Effector memory CD8-positive, alpha-beta T cell (primary cell): Measurements from ENCODE around the gene BNIP3.
A peak's percentile ranks its signal among the peaks of the same experiment; 100 is the strongest.
"Not testable (repeated sequence)": the region's sequence is repeated elsewhere in the genome, so short reads cannot be mapped to it uniquely, and the experiment has no call there.

Experiments
- ATAC-seq: fragments of 150-1000 bp; cut with Tn5 transposase; replicated peaks from 2 replicates; pipeline ENCODE4 v1.10.0; 2021; ENCODE audit warnings: mild to moderate bottlenecking, moderate library complexity
- DNase-seq, 3 experiments: peaks; one replicate each; pipeline ENCODE4 v3.0.0; 2021
- H3K27ac Mint-ChIP-seq, 2 donors: one replicate each; pipeline ENCODE4 v1.8.0; 2022; ENCODE audit warnings: mild to moderate bottlenecking in 2 of 2, mixed read lengths in 2 of 2, moderate library complexity in 2 of 2
- H3K27me3 Mint-ChIP-seq, 2 donors: one replicate each; pipeline ENCODE4 v1.8.0; 2022; ENCODE audit warnings: mixed read lengths in 2 of 2
- H3K36me3 Mint-ChIP-seq: one replicate; pipeline ENCODE4 v1.8.0; 2022; ENCODE audit warnings: mild to moderate bottlenecking, moderate library complexity, mixed read lengths; ENCODE audit not compliant: insufficient read depth
- H3K4me1 Mint-ChIP-seq, 2 donors: one replicate each; pipeline ENCODE4 v1.8.0; 2022; ENCODE audit warnings: low read depth in 2 of 2, mixed read lengths in 2 of 2
- H3K4me3 Mint-ChIP-seq, 2 donors: one replicate each; pipeline ENCODE4 v1.8.0; 2022; ENCODE audit warnings: mild to moderate bottlenecking in 2 of 2, mixed read lengths in 2 of 2, moderate library complexity in 2 of 2
- H3K9me3 Mint-ChIP-seq, 2 donors: one replicate each; pipeline ENCODE4 v1.8.0; 2022; ENCODE audit warnings: mixed read lengths in 2 of 2

The BNIP3 gene

GRCh38 chr10:131964298-131964697 is 17.4 kb downstream of the BNIP3 start:
- Mint-ChIP-seq H3K9me3 (no peaks in the 10 kb centered on the region), H3K4me1 (peaks cover 10 to 11% of the 10 kb centered on the region in 2 donors), H3K27ac (peak overlapping the region in 1 of 2 donors; percentile 17), H3K27me3 (no peaks in the 10 kb centered on the region), H3K4me3 (no peak overlapping the region), H3K36me3 (peaks cover 16% of the 10 kb centered on the region)
- no peak for DNase-seq
- no peak for ATAC-seq

DNA sequence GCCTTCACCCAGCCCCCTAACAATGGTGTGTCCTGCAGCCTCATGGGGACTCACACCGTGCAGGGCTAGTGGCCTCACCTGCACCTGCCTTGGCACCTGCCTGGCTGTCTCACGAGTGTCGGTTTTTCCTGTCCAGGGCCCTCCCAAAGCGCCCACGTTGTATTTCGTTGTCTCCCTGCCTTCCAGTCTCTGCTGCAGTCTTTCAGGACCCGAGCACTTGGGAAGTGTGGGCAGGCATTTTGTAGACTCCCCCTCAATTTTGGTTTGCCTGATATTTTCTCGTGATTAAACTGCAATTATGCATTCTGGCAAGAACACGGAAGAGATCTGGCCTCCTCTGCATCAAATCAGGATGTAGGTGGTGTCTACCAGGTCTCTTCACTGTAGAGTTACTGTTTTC is 17.9 kb downstream of the BNIP3 start:
- ATAC-seq (no peak), DNase-seq (no peak)
- peaks cover 11% of the 10 kb centered on the region for H3K36me3 Mint-ChIP-seq
- H3K27ac Mint-ChIP-seq, result no peak overlapping the region
- H3K27me3 Mint-ChIP-seq, result no peaks in the 10 kb centered on the region
- no peak overlapping the region for H3K4me3 Mint-ChIP-seq
- no peaks in the 10 kb centered on the region for H3K9me3 Mint-ChIP-seq
- H3K4me1 Mint-ChIP-seq, result peaks cover 9 to 10% of the 10 kb centered on the region in 2 donors

GRCh38 chr10:131963350-131963749 is 18.4 kb downstream of the BNIP3 start:
- DNase-seq (no peak), ATAC-seq (no peak)
- no peak overlapping the region for H3K4me3 Mint-ChIP-seq
- no peaks in the 10 kb centered on the region for H3K27me3 Mint-ChIP-seq
- H3K9me3 Mint-ChIP-seq, result no peaks in the 10 kb centered on the region
- H3K27ac Mint-ChIP-seq, result no peak overlapping the region
- peaks cover 8% of the 10 kb centered on the region in 2 donors for H3K4me1 Mint-ChIP-seq
- peaks cover 8% of the 10 kb centered on the region for H3K36me3 Mint-ChIP-seq

- Mint-ChIP-seq H3K27me3 (no peaks in the 10 kb centered on the region), H3K4me1 (peaks cover 8% of the 10 kb centered on the region in 2 donors), H3K4me3 (peak overlapping the region in 1 of 2 donors; percentile 1), H3K9me3 (no peaks in the 10 kb centered on the region), H3K36me3 (peaks cover 7% of the 10 kb centered on the region), H3K27ac (peak overlapping the region; percentile 55 to 62)
- DNase-seq, result no peak
- no peak for ATAC-seq
Measured at GRCh38 chr10:131961777-131962662, 19.7 kb downstream of the BNIP3 start.

DNA sequence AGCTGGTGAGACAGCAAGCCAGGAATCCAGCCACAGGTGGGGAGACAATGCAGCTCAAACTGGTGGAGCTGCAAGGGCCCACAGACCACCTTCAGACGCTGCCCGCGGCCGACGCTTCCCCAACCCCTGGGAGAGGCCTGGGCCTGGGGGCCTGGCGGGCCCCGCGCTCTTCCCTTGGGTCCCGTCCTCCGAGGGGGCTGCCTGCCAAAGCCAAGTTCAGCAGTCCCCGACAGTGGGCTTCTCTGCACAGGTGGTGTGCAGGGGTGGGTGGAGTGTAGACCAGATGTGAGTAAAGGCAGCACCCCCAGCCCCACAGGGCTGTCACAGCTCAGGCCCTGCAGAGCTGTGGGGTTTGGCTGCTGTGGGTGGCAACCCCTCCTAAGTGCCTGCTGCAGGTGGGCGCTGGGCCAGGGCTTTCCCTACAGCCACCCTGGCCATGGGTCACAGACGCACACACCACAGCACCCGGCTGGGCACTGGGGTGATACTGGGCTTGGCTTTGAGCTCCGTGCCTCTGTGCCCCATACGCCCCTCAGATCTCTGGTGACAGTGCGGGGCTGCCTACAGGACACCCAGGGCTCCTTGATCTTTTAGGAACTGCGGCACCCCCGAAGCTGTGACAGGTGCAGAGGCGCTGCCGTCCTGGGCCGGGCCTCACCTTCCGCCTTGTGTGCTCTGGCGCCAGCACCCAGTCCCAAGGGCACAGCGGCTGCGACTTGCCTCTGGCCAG is 20.5 kb downstream of the BNIP3 start:
- DNase-seq (no peak), ATAC-seq (no peak)
- peaks cover 8% of the 10 kb centered on the region for H3K36me3 Mint-ChIP-seq
- H3K9me3 Mint-ChIP-seq, result no peaks in the 10 kb centered on the region
- H3K27ac Mint-ChIP-seq, result peak overlapping the region; percentile 55 to 62
- peaks cover 8% of the 10 kb centered on the region in 2 donors for H3K4me1 Mint-ChIP-seq
- H3K27me3 Mint-ChIP-seq, result no peaks in the 10 kb centered on the region
- H3K4me3 Mint-ChIP-seq, result no peak overlapping the region

GRCh38 chr10:131960631-131961046 is 21.1 kb downstream of the BNIP3 start:
- Mint-ChIP-seq H3K36me3 (peaks cover 14% of the 10 kb centered on the region), H3K4me1 (peaks cover 8% of the 10 kb centered on the region in 2 donors), H3K4me3 (no peak overlapping the region), H3K27me3 (no peaks in the 10 kb centered on the region), H3K27ac (no peak overlapping the region), H3K9me3 (no peaks in the 10 kb centered on the region)
- DNase-seq (no peak), ATAC-seq (no peak)

- Mint-ChIP-seq H3K9me3 (no peaks in the 10 kb centered on the region), H3K27me3 (no peaks in the 10 kb centered on the region), H3K4me3 (no peak overlapping the region), H3K36me3 (peaks cover 21% of the 10 kb centered on the region), H3K27ac (no peak overlapping the region), H3K4me1 (peaks cover 3 to 4% of the 10 kb centered on the region in 2 donors)
- DNase-seq, result no peak
- no peak for ATAC-seq
Measured at GRCh38 chr10:131959841-131960240, 21.9 kb downstream of the BNIP3 start.

DNA sequence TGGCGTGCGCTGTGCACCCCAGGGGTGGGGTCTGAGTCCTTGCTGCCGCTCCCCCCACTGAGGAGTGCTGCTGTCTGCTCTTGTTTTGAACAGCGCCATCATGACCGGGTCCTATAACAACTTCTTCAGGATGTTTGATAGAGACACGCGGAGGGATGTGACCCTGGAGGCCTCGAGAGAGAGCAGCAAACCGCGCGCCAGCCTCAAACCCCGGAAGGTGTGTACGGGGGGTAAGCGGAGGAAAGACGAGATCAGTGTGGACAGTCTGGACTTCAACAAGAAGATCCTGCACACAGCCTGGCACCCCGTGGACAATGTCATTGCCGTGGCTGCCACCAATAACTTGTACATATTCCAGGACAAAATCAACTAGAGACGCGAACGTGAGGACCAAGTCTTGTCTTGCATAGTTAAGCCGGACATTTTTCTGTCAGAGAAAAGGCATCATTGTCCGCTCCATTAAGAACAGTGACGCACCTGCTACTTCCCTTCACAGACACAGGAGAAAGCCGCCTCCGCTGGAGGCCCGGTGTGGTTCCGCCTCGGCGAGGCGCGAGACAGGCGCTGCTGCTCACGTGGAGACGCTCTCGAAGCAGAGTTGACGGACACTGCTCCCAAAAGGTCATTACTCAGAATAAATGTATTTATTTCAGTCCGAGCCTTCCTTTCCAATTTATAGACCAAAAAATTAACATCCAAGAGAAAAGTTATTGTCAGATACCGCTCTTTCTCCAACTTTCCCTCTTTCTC is 26.0 kb downstream of the BNIP3 start:
- no peak overlapping the region for H3K27ac Mint-ChIP-seq
- no peak for ATAC-seq
- peaks cover 41% of the 10 kb centered on the region for H3K36me3 Mint-ChIP-seq
- H3K27me3 Mint-ChIP-seq, result no peaks in the 10 kb centered on the region
- H3K9me3 Mint-ChIP-seq, result no peaks in the 10 kb centered on the region
- no peak for DNase-seq
- no peak overlapping the region for H3K4me3 Mint-ChIP-seq
- H3K4me1 Mint-ChIP-seq, result no peaks in the 10 kb centered on the region

- H3K27me3 Mint-ChIP-seq, result no peaks in the 10 kb centered on the region
- no peaks in the 10 kb centered on the region for H3K9me3 Mint-ChIP-seq
- H3K4me3 Mint-ChIP-seq, result no peak overlapping the region
- ATAC-seq, result no peak
- no peak overlapping the region for H3K27ac Mint-ChIP-seq
- peaks cover 41% of the 10 kb centered on the region for H3K36me3 Mint-ChIP-seq
- no peaks in the 10 kb centered on the region for H3K4me1 Mint-ChIP-seq
- no peak for DNase-seq
Measured at GRCh38 chr10:131954356-131954965, 27.3 kb downstream of the BNIP3 start.

DNA sequence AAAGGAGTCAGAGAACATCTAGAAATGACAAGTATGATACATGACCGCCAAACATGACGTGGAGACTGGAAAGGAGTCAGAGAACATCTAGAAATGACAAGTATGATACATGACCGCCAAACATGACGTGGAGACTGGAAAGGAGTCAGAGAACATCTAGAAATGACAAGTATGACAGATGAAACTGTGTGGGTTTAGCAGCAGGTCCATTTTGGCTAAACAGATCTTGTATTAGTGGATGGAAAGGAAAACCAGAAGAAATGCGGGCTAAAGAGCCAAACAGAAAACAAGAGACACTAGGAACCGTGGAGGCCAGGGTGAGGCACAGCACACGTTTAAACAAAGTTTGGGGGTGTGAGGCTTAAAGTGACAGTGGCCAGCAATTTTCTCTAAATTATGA is 31.8 kb downstream of the BNIP3 start:
- ATAC-seq, H3K4me1 Mint-ChIP-seq, H3K27ac Mint-ChIP-seq, DNase-seq, H3K27me3 Mint-ChIP-seq, H3K9me3 Mint-ChIP-seq, H3K4me3 Mint-ChIP-seq: not testable (repeated sequence)
- peaks cover 46% of the 10 kb centered on the region for H3K36me3 Mint-ChIP-seq

GRCh38 chr10:131949041-131949862 is 32.5 kb downstream of the BNIP3 start:
- H3K27ac Mint-ChIP-seq, result no peak overlapping the region
- no peaks in the 10 kb centered on the region for H3K9me3 Mint-ChIP-seq
- DNase-seq (no peak), ATAC-seq (no peak)
- H3K4me1 Mint-ChIP-seq, result peaks cover 0 to 3% of the 10 kb centered on the region in 2 donors
- H3K27me3 Mint-ChIP-seq, result no peaks in the 10 kb centered on the region
- peaks cover 45% of the 10 kb centered on the region for H3K36me3 Mint-ChIP-seq
- H3K4me3 Mint-ChIP-seq, result no peak overlapping the region

GRCh38 chr10:131948501-131948900 is 33.2 kb downstream of the BNIP3 start:
- no peak for DNase-seq
- H3K27ac Mint-ChIP-seq, result no peak overlapping the region

More at GRCh38 chr10:131948501-131948900, 33.2 kb downstream of the BNIP3 start:
- no peaks in the 10 kb centered on the region for H3K9me3 Mint-ChIP-seq
- peaks cover 1 to 3% of the 10 kb centered on the region in 2 donors for H3K4me1 Mint-ChIP-seq
- peaks cover 42% of the 10 kb centered on the region for H3K36me3 Mint-ChIP-seq
- no peaks in the 10 kb centered on the region for H3K27me3 Mint-ChIP-seq
- ATAC-seq, result no peak
- H3K4me3 Mint-ChIP-seq, result no peak overlapping the region
